Measurements from ENCODE around the gene CHRD. TPM values are rescaled to one million over a fixed set of nuclear protein-coding genes. Genes with fewer than 3 reads are reported as not detected.

CHRD gene
- total and polyA plus RNA-seq, 10 of the 15 experiments (the other 5 are each of a cell fraction or from before 2014, with no cell fraction given), result not detected

- TF ChIP-seq BCLAF1 (IDR thresholded peaks at IDR 0.05), result no peak
- no peak for TF ChIP-seq ETV6 (conservative IDR thresholded peaks at IDR 0.05 in 1 of 2, IDR thresholded peaks at IDR 0.05 in 1 of 2; ENCODE audit: borderline replicate concordance in 1 of 2, low read depth in 1 of 2)
- TF ChIP-seq SMAD5 (IDR thresholded peaks at IDR 0.05; ENCODE audit: low read depth), result no peak
Measured at GRCh38 chr3:184389935-184390528, 10.2 kb downstream of the CHRD start (continued).

GRCh38 chr3:184391266-184391665 lies 11.4 kb downstream of the CHRD start:
- 0% methylated on average over 3 of the region's 3 CpGs for WGBS (ENCODE audit: insufficient coverage, insufficient replicate concordance, low lambda C conversion rate, missing lambda C conversion rate)
- no peak overlapping the region for H3K4me3 ChIP-seq
- no peaks in the 10 kb centered on the region for H3K4me1 ChIP-seq (ENCODE audit: control insufficient read depth, insufficient read depth, low read length)
- BruUV-seq (replicated peaks), result no TSS peak
- SMC1A ChIA-PET (ENCODE audit: uncharacterized antibody, unreplicated experiment), result no interaction called here
- no peaks in the 10 kb centered on the region for H3K9me3 ChIP-seq (replicated peaks; ENCODE audit: control insufficient read depth, insufficient read depth, low read length)
- CTCF ChIA-PET, result interaction anchor here (1.0 kb wide), 1 partner anchor 20 kb away, joined by 3 read pairs; no protein-coding TSS in a partner anchor
- FAIRE-seq (no peak), ATAC-seq (no peak), DNase-seq (ENCODE audit: low read depth, low spot score) (no peak)
- intact Hi-C loops (cut with micrococcal nuclease; ENCODE audit: unreplicated experiment), result no loop called here
- H4K20me1 ChIP-seq (ENCODE audit: control insufficient read depth, insufficient read depth), result no peaks in the 10 kb centered on the region
- POLR2A ChIA-PET, result no interaction called here
- no peaks in the 10 kb centered on the region for H3K79me2 ChIP-seq (ENCODE audit: control insufficient read depth, insufficient read depth, low read length)
- RAD21 ChIA-PET (ENCODE audit: unreplicated experiment), result no interaction called here
- no peak overlapping the region for H2AFZ ChIP-seq (ENCODE audit: control insufficient read depth, low read depth, low read length)
- H3K9ac ChIP-seq (ENCODE audit: control insufficient read depth, insufficient read depth, low read length), result no peak overlapping the region
- no peak overlapping the region for H3K4me2 ChIP-seq (ENCODE audit: control insufficient read depth, insufficient read depth)
- H3K27ac ChIP-seq (ENCODE audit: control insufficient read depth, insufficient read depth), result no peak overlapping the region
- in situ Hi-C loops (cut with MboI), result no loop called here
- H3K36me3 ChIP-seq (ENCODE audit: control insufficient read depth in 2 of 2, insufficient read depth in 2 of 2, low read length in 1 of 2), result no peaks in the 10 kb centered on the region
- H3K27me3 ChIP-seq (replicated peaks in 1 of 2; ENCODE audit: control insufficient read depth in 2 of 2, insufficient read depth in 2 of 2, low read length in 1 of 2), result peaks cover 0 to 6% of the 10 kb centered on the region in 2 experiments
- TF ChIP-seq USF1 (IDR thresholded peaks at IDR 0.05; ENCODE audit: borderline replicate concordance, extremely low read length, insufficient read depth, low read depth, low read length) (no peak), ATF2 (IDR thresholded peaks at IDR 0.05; ENCODE audit: low read length) (no peak), NR2F1 (conservative IDR thresholded peaks at IDR 0.05) (no peak), CREM (IDR thresholded peaks at IDR 0.05; ENCODE audit: low read depth) (no peak), ZSCAN29 (IDR thresholded peaks at IDR 0.05) (no peak), IRF4 (IDR thresholded peaks at IDR 0.05; ENCODE audit: low read depth, low read length) (no peak), ZNF592 (IDR thresholded peaks at IDR 0.05) (no peak), SPI1 (IDR thresholded peaks at IDR 0.05; ENCODE audit: borderline replicate concordance, insufficient read depth, low read depth, low read length) (no peak), STAT3 (IDR thresholded peaks at IDR 0.05; ENCODE audit: low read depth, low read length) (no peak), CEBPB (IDR thresholded peaks at IDR 0.05; ENCODE audit: borderline replicate concordance in 1 of 2, low read depth in 2 of 2, low read length in 2 of 2) (no peak)

Data from GM12878 (cell line).